ENCODE data around the gene STYXL1.
"Not testable (repeated sequence)": the region's sequence is repeated elsewhere in the genome, so short reads cannot be mapped to it uniquely, and the experiment has no call there.

Gene STYXL1

GRCh38 chr7:76047811-76048667 lies at the start of gene STYXL1, which contains the start of gene MDH2:
TSS of gene STYXL1 (minus strand) at chr7:76048000. CDS start at chr7:76030523, 17,477 bp downstream.
TSS of gene MDH2 (plus strand) at chr7:76048106. CDS start at chr7:76048161, 55 bp downstream.
- DNase-seq = peak; percentile 96

- no peak for DNase-seq
Observed at GRCh38 chr7:76095908-76096307, 48.1 kb upstream of the STYXL1 start.

- not testable (repeated sequence) for DNase-seq
Observed at GRCh38 chr7:76094326-76094725, 46.5 kb upstream of the STYXL1 start.

- DNase-seq = not testable (repeated sequence)
Observed at GRCh38 chr7:76093531-76093930, 45.7 kb upstream of the STYXL1 start.

GRCh38 chr7:76091506-76091905 lies 43.7 kb upstream of the STYXL1 start:
- DNase-seq = no peak

- DNase-seq = no peak
Observed at GRCh38 chr7:76089865-76090475, 42.2 kb upstream of the STYXL1 start.

- DNase-seq = not testable (repeated sequence)
Observed at GRCh38 chr7:76087362-76087791, 39.6 kb upstream of the STYXL1 start.

- DNase-seq = no peak
Observed at GRCh38 chr7:76086070-76086469, 38.3 kb upstream of the STYXL1 start.

GRCh38 chr7:76084115-76084514 lies 36.3 kb upstream of the STYXL1 start:
- DNase-seq = not testable (repeated sequence)

- no peak for DNase-seq
Observed at GRCh38 chr7:76080204-76080603, 32.4 kb upstream of the STYXL1 start.

- no peak for DNase-seq
Observed at GRCh38 chr7:76077435-76077834, 29.6 kb upstream of the STYXL1 start.

GRCh38 chr7:76076995-76077394 lies 29.2 kb upstream of the STYXL1 start:
- no peak for DNase-seq

- DNase-seq = no peak
Observed at GRCh38 chr7:76074972-76075370, 27.2 kb upstream of the STYXL1 start.

GRCh38 chr7:76074306-76074971 lies 26.6 kb upstream of the STYXL1 start:
- DNase-seq = no peak

GRCh38 chr7:76073335-76073990 lies 25.7 kb upstream of the STYXL1 start:
- no peak for DNase-seq

- DNase-seq = no peak
Observed at GRCh38 chr7:76072243-76073148, 24.7 kb upstream of the STYXL1 start.

GRCh38 chr7:76071316-76072242 lies 23.8 kb upstream of the STYXL1 start:
- peak; percentile 39 for DNase-seq

GRCh38 chr7:76069238-76069638 lies 21.4 kb upstream of the STYXL1 start:
- peak; percentile 48 for DNase-seq

- no peak for DNase-seq
Observed at GRCh38 chr7:76066716-76067503, 19.1 kb upstream of the STYXL1 start.
